ENCODE measurements around the gene RUNX3.

The RUNX3 gene

GRCh38 chr1:24878045-24878444 lies 52.0 kb downstream of the RUNX3 start:
- no peak for DNase-seq

GRCh38 chr1:24875991-24876506 lies 54.0 kb downstream of the RUNX3 start:
- DNase-seq = no peak

- no peak for DNase-seq
These were observed 54.8 kb downstream of the RUNX3 start for GRCh38 chr1:24875257-24875656.

- no peak for DNase-seq
These were observed 55.4 kb downstream of the RUNX3 start for GRCh38 chr1:24874611-24875234.

- no peak for DNase-seq
These were observed 56.0 kb downstream of the RUNX3 start for GRCh38 chr1:24874056-24874455.

GRCh38 chr1:24873148-24873547 lies 56.9 kb downstream of the RUNX3 start:
- no peak for DNase-seq

- no peak for DNase-seq
These were observed 57.8 kb downstream of the RUNX3 start for GRCh38 chr1:24872061-24872850.

GRCh38 chr1:24871306-24871901 lies 58.7 kb downstream of the RUNX3 start:
- DNase-seq = no peak

- DNase-seq = no peak
These were observed 59.4 kb downstream of the RUNX3 start for GRCh38 chr1:24870551-24871195.

- DNase-seq = no peak
These were observed 61.8 kb downstream of the RUNX3 start for GRCh38 chr1:24868016-24868875.

- no peak for DNase-seq
These were observed 62.8 kb downstream of the RUNX3 start for GRCh38 chr1:24867084-24867870.

GRCh38 chr1:24866211-24867083 lies 63.6 kb downstream of the RUNX3 start:
- DNase-seq = no peak

- no peak for DNase-seq
These were observed 64.5 kb downstream of the RUNX3 start for GRCh38 chr1:24865587-24865986.

- DNase-seq = no peak
These were observed 64.9 kb downstream of the RUNX3 start for GRCh38 chr1:24865168-24865567.

GRCh38 chr1:24864370-24864777 lies 65.7 kb downstream of the RUNX3 start:
- no peak for DNase-seq

GRCh38 chr1:24862775-24863483 lies 67.1 kb downstream of the RUNX3 start:
- no peak for DNase-seq

- DNase-seq = no peak
These were observed 68.0 kb downstream of the RUNX3 start for GRCh38 chr1:24861821-24862727.

GRCh38 chr1:24860841-24861240 lies 69.2 kb downstream of the RUNX3 start:
- DNase-seq = no peak
